Parathyroid adenoma (tissue), 2 donors: Measurements from ENCODE around the gene SLC17A7.

Source experiments
- H2AFZ ChIP-seq: fragments of 300-600 bp; sonication (generic); one replicate; pipeline ENCODE4 v1.7.0; 2017; ENCODE audit warnings: antibody characterized with exemption, mild to moderate bottlenecking
- H3K27ac ChIP-seq: fragments of 300-600 bp; sonication (generic); one replicate; pipeline ENCODE4 v1.7.0; 2017
- H3K27me3 ChIP-seq: fragments of 300-600 bp; sonication (generic); one replicate; pipeline ENCODE4 v1.7.0; 2017; ENCODE audit warnings: low read length; ENCODE audit not compliant: control insufficient read depth, insufficient read depth
- H3K36me3 ChIP-seq: fragments of 300-600 bp; sonication (generic); one replicate; pipeline ENCODE4 v1.7.0; 2017; ENCODE audit warnings: low read length; ENCODE audit not compliant: control insufficient read depth, insufficient read depth
- H3K4me1 ChIP-seq: fragments of 300-600 bp; sonication (generic); one replicate; pipeline ENCODE4 v1.7.0; 2017; ENCODE audit warnings: control low read depth
- H3K4me2 ChIP-seq: fragments of 300-600 bp; sonication (generic); one replicate; pipeline ENCODE4 v1.7.0; 2017; ENCODE audit warnings: low read length
- H3K4me3 ChIP-seq: fragments of 300-600 bp; sonication (generic); one replicate; pipeline ENCODE4 v1.7.0; 2017; ENCODE audit warnings: low read depth, low read length
- H3K79me2 ChIP-seq: fragments of 300-600 bp; sonication (generic); one replicate; pipeline ENCODE4 v1.7.0; 2017; ENCODE audit warnings: control low read depth
- H3K9ac ChIP-seq: fragments of 300-600 bp; sonication (generic); one replicate; pipeline ENCODE4 v1.7.0; 2017; ENCODE audit warnings: mild to moderate bottlenecking
- H3K9me3 ChIP-seq: fragments of 300-600 bp; sonication (generic); one replicate; pipeline ENCODE4 v1.7.0; 2017; ENCODE audit warnings: low read length; ENCODE audit not compliant: control insufficient read depth
- TF ChIP-seq, protein P1 (sequence below): fragments of 300-600 bp; sonication (generic); IDR thresholded peaks from one replicate; pipeline ENCODE4 v1.7.0; 2017; ENCODE audit warnings: antibody characterized with exemption, mild to moderate bottlenecking
- donor health status: primary hyperparathyroidism.

SLC17A7 gene

DNA sequence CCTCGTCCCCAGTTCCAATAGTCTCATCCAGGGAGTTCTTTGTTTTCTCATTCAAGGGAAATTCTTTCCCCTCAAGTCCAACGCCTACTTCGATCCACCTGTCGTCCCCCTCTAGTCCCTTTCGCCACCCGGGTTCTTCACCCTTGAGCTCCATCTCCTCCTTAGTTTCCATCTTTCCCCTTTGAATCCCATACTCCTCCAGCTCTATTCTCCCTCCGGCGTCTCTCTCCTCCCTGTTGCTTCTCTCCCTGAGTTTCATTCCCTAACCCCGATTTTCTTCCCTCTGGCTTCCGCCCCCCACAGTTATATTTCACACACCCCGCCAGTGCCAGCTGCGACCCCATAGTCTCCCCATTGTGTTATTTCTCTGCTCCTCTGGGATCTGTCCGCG, 628 bp upstream of the SLC17A7 start:
- H3K4me3 ChIP-seq, result peak overlapping the region; percentile 9
- no peak overlapping the region for H2AFZ ChIP-seq
- TF ChIP-seq, protein P1, sequence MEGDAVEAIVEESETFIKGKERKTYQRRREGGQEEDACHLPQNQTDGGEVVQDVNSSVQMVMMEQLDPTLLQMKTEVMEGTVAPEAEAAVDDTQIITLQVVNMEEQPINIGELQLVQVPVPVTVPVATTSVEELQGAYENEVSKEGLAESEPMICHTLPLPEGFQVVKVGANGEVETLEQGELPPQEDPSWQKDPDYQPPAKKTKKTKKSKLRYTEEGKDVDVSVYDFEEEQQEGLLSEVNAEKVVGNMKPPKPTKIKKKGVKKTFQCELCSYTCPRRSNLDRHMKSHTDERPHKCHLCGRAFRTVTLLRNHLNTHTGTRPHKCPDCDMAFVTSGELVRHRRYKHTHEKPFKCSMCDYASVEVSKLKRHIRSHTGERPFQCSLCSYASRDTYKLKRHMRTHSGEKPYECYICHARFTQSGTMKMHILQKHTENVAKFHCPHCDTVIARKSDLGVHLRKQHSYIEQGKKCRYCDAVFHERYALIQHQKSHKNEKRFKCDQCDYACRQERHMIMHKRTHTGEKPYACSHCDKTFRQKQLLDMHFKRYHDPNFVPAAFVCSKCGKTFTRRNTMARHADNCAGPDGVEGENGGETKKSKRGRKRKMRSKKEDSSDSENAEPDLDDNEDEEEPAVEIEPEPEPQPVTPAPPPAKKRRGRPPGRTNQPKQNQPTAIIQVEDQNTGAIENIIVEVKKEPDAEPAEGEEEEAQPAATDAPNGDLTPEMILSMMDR, result no peak
- no peaks in the 10 kb centered on the region for H3K4me1 ChIP-seq
- H3K4me2 ChIP-seq, result peak overlapping the region; percentile 97
- peaks cover 4% of the 10 kb centered on the region for H3K27me3 ChIP-seq
- H3K9me3 ChIP-seq, result no peaks in the 10 kb centered on the region
- no peaks in the 10 kb centered on the region for H3K79me2 ChIP-seq
- H3K9ac ChIP-seq, result no peak overlapping the region
- H3K36me3 ChIP-seq, result no peaks in the 10 kb centered on the region
- no peak overlapping the region for H3K27ac ChIP-seq

DNA sequence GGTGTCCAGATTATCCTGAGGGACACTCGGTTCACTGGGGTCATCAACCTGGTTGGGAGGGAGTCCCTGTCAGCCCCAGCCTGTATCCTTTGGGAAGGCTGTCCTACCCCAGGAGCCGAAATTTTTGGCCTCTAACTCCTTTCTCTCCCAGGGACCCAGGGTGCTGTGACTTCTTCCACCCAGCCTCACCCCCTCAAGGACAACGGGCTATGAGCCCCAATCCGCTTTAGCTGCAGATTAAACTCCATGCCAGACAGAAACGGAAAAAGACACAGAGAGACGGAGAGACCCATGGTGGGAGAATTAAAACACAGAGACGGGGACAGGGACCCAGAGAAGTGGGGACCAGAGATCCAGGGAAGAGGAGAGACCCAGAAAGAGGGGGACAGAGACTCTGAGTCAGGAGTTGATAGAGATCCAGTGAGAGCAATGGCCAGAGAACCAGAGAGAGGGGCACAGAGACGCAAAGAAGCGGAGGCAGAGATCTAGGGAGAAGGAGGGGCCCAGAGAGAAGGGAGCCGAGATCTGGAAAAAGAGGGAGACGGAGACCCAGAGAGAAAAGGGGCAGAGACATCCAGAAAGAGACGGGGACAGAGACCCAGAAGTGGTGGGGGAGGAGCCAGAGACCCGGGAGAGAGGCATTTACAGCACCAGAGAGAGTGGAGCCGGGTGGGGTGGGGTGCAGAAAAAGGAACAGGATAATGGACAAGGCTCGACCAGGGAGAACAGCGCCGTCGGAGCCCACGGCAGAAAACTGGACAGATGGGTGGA, 703 bp downstream of the SLC17A7 start:
- Histone ChIP-seq H3K27me3 (peaks cover 4% of the 10 kb centered on the region), H3K4me3 (no peak overlapping the region)

DNA sequence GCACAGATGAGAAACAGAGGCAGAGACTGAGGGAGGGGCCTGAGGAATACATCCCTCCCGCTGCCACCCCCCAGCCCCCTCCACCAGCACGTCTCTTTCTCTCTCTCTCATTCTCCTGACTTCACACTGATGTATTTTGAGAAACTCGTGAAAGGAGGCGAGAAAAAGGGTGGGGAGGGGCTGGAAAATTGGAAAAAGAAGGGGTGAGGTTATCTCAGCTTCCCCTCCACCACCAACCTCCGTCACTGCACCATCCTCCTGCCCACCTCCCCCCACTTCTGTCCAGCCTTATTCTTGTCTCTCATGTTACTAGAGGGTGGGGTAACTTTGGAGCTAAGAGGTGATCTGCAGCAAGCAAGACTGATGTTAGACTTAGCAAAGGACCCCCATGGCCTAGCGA, 1.5 kb downstream of the SLC17A7 start:
- H3K4me3 ChIP-seq, result no peak overlapping the region
- H3K27me3 ChIP-seq, result peaks cover 4% of the 10 kb centered on the region
- H3K36me3 ChIP-seq, result no peaks in the 10 kb centered on the region
- no peak overlapping the region for H3K27ac ChIP-seq
- no peaks in the 10 kb centered on the region for H3K9me3 ChIP-seq
- no peak overlapping the region for H3K9ac ChIP-seq
- no peaks in the 10 kb centered on the region for H3K79me2 ChIP-seq
- H2AFZ ChIP-seq, result no peak overlapping the region
- H3K4me2 ChIP-seq, result no peak overlapping the region
- no peaks in the 10 kb centered on the region for H3K4me1 ChIP-seq
- TF ChIP-seq, protein P1, result no peak

More for the DNA sequence above, 703 bp downstream of the SLC17A7 start:
- H3K4me2 ChIP-seq, result no peak overlapping the region
- H3K36me3 ChIP-seq, result no peaks in the 10 kb centered on the region
- no peaks in the 10 kb centered on the region for H3K4me1 ChIP-seq
- TF ChIP-seq, protein P1, result no peak
- no peaks in the 10 kb centered on the region for H3K79me2 ChIP-seq
- H2AFZ ChIP-seq, result no peak overlapping the region
- H3K27ac ChIP-seq, result no peak overlapping the region
- H3K9me3 ChIP-seq, result no peaks in the 10 kb centered on the region
- no peak overlapping the region for H3K9ac ChIP-seq

DNA sequence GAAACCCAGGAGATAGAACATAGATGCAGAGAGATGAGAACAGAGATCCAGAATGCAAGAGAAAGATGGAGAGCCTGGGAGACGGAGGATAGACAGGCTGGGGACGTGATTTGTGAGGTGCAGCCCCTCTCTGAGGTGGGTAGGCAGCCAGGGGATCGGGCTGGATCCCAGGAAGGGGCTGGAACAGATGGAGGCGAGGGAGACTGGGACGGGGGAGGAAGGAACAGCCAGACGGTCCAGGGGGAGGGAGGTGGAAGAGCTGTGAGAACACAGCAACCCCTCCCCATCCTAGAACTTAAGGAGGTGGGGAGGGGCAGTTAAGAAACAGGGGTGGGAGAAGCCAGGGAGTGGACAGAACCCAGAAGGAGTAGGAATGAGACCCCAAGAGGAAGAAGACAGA, 3.1 kb downstream of the SLC17A7 start:
- Histone ChIP-seq H3K4me1 (no peaks in the 10 kb centered on the region), H3K79me2 (no peaks in the 10 kb centered on the region), H3K4me2 (no peak overlapping the region), H3K27me3 (peaks cover 4% of the 10 kb centered on the region), H3K9me3 (no peaks in the 10 kb centered on the region), H3K4me3 (no peak overlapping the region), H2AFZ (no peak overlapping the region), H3K27ac (no peak overlapping the region), H3K36me3 (no peaks in the 10 kb centered on the region), H3K9ac (no peak overlapping the region)
- TF ChIP-seq, protein P1, result no peak

DNA sequence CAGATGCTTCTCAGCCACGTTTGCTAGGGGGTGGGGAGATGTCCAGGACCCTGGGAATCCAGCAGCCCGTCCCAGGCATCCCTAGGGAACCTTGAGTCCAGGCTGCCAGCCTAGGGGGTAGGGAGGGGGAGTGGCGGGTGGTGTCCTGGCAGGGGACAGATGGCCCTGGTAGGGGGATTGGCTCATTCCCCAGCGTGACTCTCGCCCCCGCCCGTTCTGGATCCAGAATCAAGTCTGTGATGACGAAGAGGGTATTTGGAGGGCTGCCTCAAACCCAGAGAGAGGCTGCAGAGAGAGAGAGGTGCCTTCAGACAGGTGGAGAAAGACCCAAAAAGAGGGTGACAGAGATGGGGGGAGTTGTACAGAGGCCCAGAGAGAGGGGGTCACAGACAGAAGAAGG, 4.1 kb downstream of the SLC17A7 start:
- H3K4me1 ChIP-seq, result no peaks in the 10 kb centered on the region
- no peak overlapping the region for H2AFZ ChIP-seq
- H3K36me3 ChIP-seq, result no peaks in the 10 kb centered on the region
- no peak overlapping the region for H3K4me3 ChIP-seq
- peaks cover 4% of the 10 kb centered on the region for H3K27me3 ChIP-seq
- H3K9me3 ChIP-seq, result no peaks in the 10 kb centered on the region
- TF ChIP-seq, protein P1, result no peak
- H3K27ac ChIP-seq, result no peak overlapping the region
- no peaks in the 10 kb centered on the region for H3K79me2 ChIP-seq
- H3K4me2 ChIP-seq, result no peak overlapping the region
- H3K9ac ChIP-seq, result no peak overlapping the region
